Measurements from ENCODE around the gene SHF. TPM values are rescaled to one million over a fixed set of nuclear protein-coding genes. Genes with fewer than 3 reads are reported as not detected.

Gene SHF
- total RNA-seq, 1 experiment from 2014 or later = 21.7 TPM

GRCh38 chr15:45231132-45231531, 43.4 kb upstream of the SHF start:
- no peak overlapping the region for H3K23ac ChIP-seq (ENCODE audit: insufficient read length, low read depth, low read length)
- H3K14ac ChIP-seq (ENCODE audit: insufficient read depth, low read length) = no peak overlapping the region
- H3K9me3 ChIP-seq (ENCODE audit: control insufficient read depth, low read depth, low read length) = no peaks in the 10 kb centered on the region
- H2BK15ac ChIP-seq (ENCODE audit: low read depth, low read length) = no peak overlapping the region
- no peaks in the 10 kb centered on the region for H4K20me1 ChIP-seq (ENCODE audit: control insufficient read depth, insufficient read depth, insufficient read length)
- H2AK5ac ChIP-seq (ENCODE audit: insufficient read length, low read length) = no peak overlapping the region
- H3K4ac ChIP-seq (ENCODE audit: low read depth, low read length) = no peak overlapping the region
- H3K18ac ChIP-seq (ENCODE audit: insufficient read length, low read depth, low read length) = no peak overlapping the region
- H2BK12ac ChIP-seq (ENCODE audit: insufficient read length, low read depth, low read length) = no peak overlapping the region
- H3K56ac ChIP-seq (ENCODE audit: insufficient read length, low read depth, low read length) = no peak overlapping the region
- H3K27me3 ChIP-seq (ENCODE audit: insufficient read depth, low read length) = no peaks in the 10 kb centered on the region
- no peak overlapping the region for H2BK120ac ChIP-seq (ENCODE audit: low read depth, low read length, poor library complexity, severe bottlenecking)
- no peaks in the 10 kb centered on the region for H3K79me1 ChIP-seq (ENCODE audit: insufficient read depth, low read depth, low read length, poor library complexity, severe bottlenecking)
- no peak overlapping the region for H4K91ac ChIP-seq (ENCODE audit: insufficient read length, low read depth, low read length)
- H3K36me3 Mint-ChIP-seq (ENCODE audit: insufficient read depth in 1 of 3, low read depth in 3 of 3) = peaks cover 0 to 9% (median 0%) of the 10 kb centered on the region in 3 experiments; a peak in 2 of 7 replicates
- peaks cover 7% of the 10 kb centered on the region; the same call in 1 of the 2 replicates for H3K27me3 Mint-ChIP-seq (ENCODE audit: low read depth)
- H3K27ac ChIP-seq (ENCODE audit: insufficient read length, low read depth, low read length) = no peak overlapping the region
- H2AFZ ChIP-seq (ENCODE audit: low read length) = no peak overlapping the region
- no peak for DNase-seq
- H2BK20ac ChIP-seq (ENCODE audit: low read depth, low read length, poor library complexity, severe bottlenecking) = no peak overlapping the region
- no peak overlapping the region for H2BK5ac ChIP-seq (ENCODE audit: insufficient read length, low read length)
- no peak overlapping the region for H3K4me2 ChIP-seq (ENCODE audit: insufficient read depth, insufficient read length, low read length)
- H3T11ph ChIP-seq (ENCODE audit: low read length) = no peak overlapping the region
- TF ChIP-seq, protein P1, sequence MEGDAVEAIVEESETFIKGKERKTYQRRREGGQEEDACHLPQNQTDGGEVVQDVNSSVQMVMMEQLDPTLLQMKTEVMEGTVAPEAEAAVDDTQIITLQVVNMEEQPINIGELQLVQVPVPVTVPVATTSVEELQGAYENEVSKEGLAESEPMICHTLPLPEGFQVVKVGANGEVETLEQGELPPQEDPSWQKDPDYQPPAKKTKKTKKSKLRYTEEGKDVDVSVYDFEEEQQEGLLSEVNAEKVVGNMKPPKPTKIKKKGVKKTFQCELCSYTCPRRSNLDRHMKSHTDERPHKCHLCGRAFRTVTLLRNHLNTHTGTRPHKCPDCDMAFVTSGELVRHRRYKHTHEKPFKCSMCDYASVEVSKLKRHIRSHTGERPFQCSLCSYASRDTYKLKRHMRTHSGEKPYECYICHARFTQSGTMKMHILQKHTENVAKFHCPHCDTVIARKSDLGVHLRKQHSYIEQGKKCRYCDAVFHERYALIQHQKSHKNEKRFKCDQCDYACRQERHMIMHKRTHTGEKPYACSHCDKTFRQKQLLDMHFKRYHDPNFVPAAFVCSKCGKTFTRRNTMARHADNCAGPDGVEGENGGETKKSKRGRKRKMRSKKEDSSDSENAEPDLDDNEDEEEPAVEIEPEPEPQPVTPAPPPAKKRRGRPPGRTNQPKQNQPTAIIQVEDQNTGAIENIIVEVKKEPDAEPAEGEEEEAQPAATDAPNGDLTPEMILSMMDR (conservative IDR thresholded peaks at IDR 0.05) = no peak
- H3K79me2 ChIP-seq (ENCODE audit: insufficient read depth, low read length) = no peaks in the 10 kb centered on the region
- WGBS (ENCODE audit: extremely low coverage, insufficient read length, low lambda C conversion rate) = no CpG with 5 or more reads among the region's 3 CpGs
- no peak overlapping the region; a peak in 1 of 7 replicates for H3K27ac Mint-ChIP-seq
- H4K8ac ChIP-seq (replicated peaks; ENCODE audit: insufficient read length, low read depth, low read length) = no peak overlapping the region
- H3K9me3 Mint-ChIP-seq = peaks cover 32 to 40% of the 10 kb centered on the region in 2 experiments
- no peak overlapping the region for H4K5ac ChIP-seq (ENCODE audit: insufficient read length, low read depth, low read length)
- no peaks in the 10 kb centered on the region for H3K4me1 Mint-ChIP-seq
- no peak overlapping the region for H3K4me3 Mint-ChIP-seq
- no peaks in the 10 kb centered on the region for H3K4me1 ChIP-seq (ENCODE audit: insufficient read depth, low read length)
- H3K23me2 ChIP-seq (ENCODE audit: insufficient read length, low read depth, low read length, poor library complexity, severe bottlenecking) = no peaks in the 10 kb centered on the region
- no peak overlapping the region for H3K9ac ChIP-seq (ENCODE audit: extremely low read depth, insufficient read length, low read length)
